A549 (cell line): ENCODE results near the gene POC1B. TPM values are rescaled to one million over a fixed set of nuclear protein-coding genes. Genes with fewer than 3 reads are reported as not detected.
A peak's percentile ranks its signal among the peaks of the same experiment; 100 is the strongest.

ENCODE experiments used
- ATAC-seq, 2 experiments: fragments of 200-7000 bp in 1 of 2; fragments of >200 bp in 1 of 2; cut with Nextera tagmentation in 1 of 2; cut with Tn5 transposase in 1 of 2; 3 replicates each; pipeline versions ENCODE4 v1.8.0 to v1.9.1; 2018 to 2020; ENCODE audit warnings: mild to moderate bottlenecking in 1 of 2, moderate library complexity in 1 of 2
- CTCF ChIA-PET: fragments of 300-600 bp; sonication (Branson Sonifier 250); formaldehyde crosslinking; extraction: SDS; loops from one replicate; lab custom pipeline; 2021; ENCODE audit warnings: antibody characterized with exemption, inconsistent platforms; lab: Yijun Ruan, JAX
- POLR2A ChIA-PET: fragments of 350-600 bp; formaldehyde crosslinking; extraction: SDS; loops from one replicate; lab custom pipeline; 2021; ENCODE audit warnings: antibody characterized with exemption, inconsistent platforms; lab: Yijun Ruan, JAX
- DNase-seq, 2 experiments: peaks; one replicate each; pipeline versions ENCODE4 v3.0.0 to v3.0.0-alpha.2; 2011 to 2016; ENCODE audit warnings: low read depth in 1 of 2, low spot score in 1 of 2
- FAIRE-seq: peaks from 2 replicates; lab custom pipeline; 2011; peaks lifted over from hg19 to GRCh38; lab: Jason Lieb, UNC
- H3K27ac ChIP-seq, 2 experiments: fragments of >200 bp; sonication (Bioruptor Twin); formaldehyde crosslinking; 3 replicates each; pipeline ENCODE4 v1.5.1; 2016 to 2017
- H3K4me1 ChIP-seq: fragments of >200 bp; sonication (Bioruptor Twin); formaldehyde crosslinking; 3 replicates; pipeline ENCODE4 v1.6.1; 2016
- H3K4me2 ChIP-seq: fragments of >200 bp; sonication (Bioruptor Twin); formaldehyde crosslinking; 3 replicates; pipeline ENCODE4 v1.6.1; 2016
- H3K4me3 ChIP-seq: fragments of >200 bp; sonication (Bioruptor Twin); formaldehyde crosslinking; 3 replicates; pipeline ENCODE4 v1.5.1; 2016
- H3K9me3 ChIP-seq: fragments of >200 bp; sonication (Bioruptor Twin); formaldehyde crosslinking; 3 replicates; pipeline ENCODE4 v1.6.1; 2016
- BHLHE40 ChIP-seq: IDR thresholded peaks from 2 replicates; pipeline ENCODE4 v1.6.1; 2012; ENCODE audit warnings: low read depth, low read length, inconsistent platforms
- CBX8 ChIP-seq: fragments of 200-600 bp; sonication (generic); IDR thresholded peaks from 2 replicates; pipeline ENCODE4 v1.6.1; 2016
- CHD4 ChIP-seq: fragments of 200-600 bp; sonication (generic); IDR thresholded peaks from 2 replicates; pipeline ENCODE4 v1.6.1; 2016; ENCODE audit warnings: antibody characterized with exemption, mild to moderate bottlenecking, borderline replicate concordance
- EP300 ChIP-seq, 2 experiments: fragments of >200 bp; sonication (Bioruptor Twin); formaldehyde crosslinking; IDR thresholded peaks; 2 replicates in 1 of 2; 3 replicates in 1 of 2; pipeline ENCODE4 v1.6.1; 2016 to 2017
- HOXA7 ChIP-seq: fragments of 250-450 bp; sonication (Bioruptor Pico); IDR thresholded peaks from 2 replicates; pipeline ENCODE4 v1.5.0; 2020; ENCODE audit warnings: mild to moderate bottlenecking, moderate library complexity
- HOXB5 ChIP-seq: fragments of 250-450 bp; sonication (Bioruptor Pico); IDR thresholded peaks from 2 replicates; pipeline ENCODE4 v1.5.0; 2020; ENCODE audit warnings: mild to moderate bottlenecking, moderate library complexity
- MAFK ChIP-seq: fragments of 450-650 bp; IDR thresholded peaks from 2 replicates; pipeline ENCODE4 v1.6.1; 2014; ENCODE audit not compliant: partially characterized antibody
- MAZ ChIP-seq: fragments of 150-350 bp; IDR thresholded peaks from 2 replicates; pipeline ENCODE4 v1.6.1; 2014; ENCODE audit warnings: antibody characterized with exemption, low read depth, low read length, borderline replicate concordance
- NFE2L2 ChIP-seq: fragments of 150-350 bp; conservative IDR thresholded peaks from 2 replicates; pipeline ENCODE4 v1.6.1; 2014; ENCODE audit warnings: low read length
- NR3C1 ChIP-seq: fragments of >200 bp; sonication (Bioruptor Twin); formaldehyde crosslinking; IDR thresholded peaks from 3 replicates; pipeline ENCODE4 v1.6.1; 2017
- POLR2AphosphoS2 ChIP-seq: conservative IDR thresholded peaks from 2 replicates; pipeline ENCODE4 v1.6.1; 2012; ENCODE audit warnings: low read length, improper control_type of control experiment, inconsistent platforms
- RAD21 ChIP-seq, 2 experiments: fragments of >200 bp in 1 of 2; sonication (Bioruptor Twin) in 1 of 2; formaldehyde crosslinking in 1 of 2; IDR thresholded peaks in 1 of 2; conservative IDR thresholded peaks in 1 of 2; 2 replicates in 1 of 2; 3 replicates in 1 of 2; pipeline ENCODE4 v1.6.1; 2012 to 2018; ENCODE audit warnings: inconsistent platforms in 1 of 2
- RCOR1 ChIP-seq: fragments of 150-350 bp; IDR thresholded peaks from 2 replicates; pipeline ENCODE4 v1.6.1; 2014; ENCODE audit warnings: antibody characterized with exemption, low read length, low read depth
- SMC3 ChIP-seq: fragments of >200 bp; sonication (Bioruptor Twin); formaldehyde crosslinking; IDR thresholded peaks from 3 replicates; pipeline ENCODE4 v1.6.1; 2018; ENCODE audit warnings: inconsistent platforms
- TFCP2L1 ChIP-seq: fragments of 250-450 bp; sonication (Bioruptor Pico); IDR thresholded peaks from 2 replicates; pipeline ENCODE4 v1.5.0; 2021; ENCODE audit warnings: mild to moderate bottlenecking
- ZSCAN20 ChIP-seq: fragments of 250-450 bp; sonication (Bioruptor Pico); IDR thresholded peaks from 2 replicates; pipeline ENCODE4 v1.8.0; 2022; ENCODE audit warnings: mild to moderate bottlenecking, moderate library complexity
- WGBS: methylation state at CpG from one replicate; pipeline ENCODE4 v1.1.6; 2017; ENCODE audit errors: missing lambda C conversion rate; 5-methylcytosine and 5-hydroxymethylcytosine counted together
- polyA plus RNA-seq, 4 experiments: library from polyadenylated mRNA; depleted of rRNA in 3 of 4; stranded (reverse); fragments of >200 nt; fragmentation: RNase III in 1 of 4; extraction: RNeasy Plus Mini Kit Qiagen cat#74134 plus additional on column Dnase treatment in 1 of 4; gene quantifications; 2 replicates in 3 of 4; 3 replicates in 1 of 4; pipeline ENCODE4 v1.2.3, GENCODE V29; 2011 to 2017
- TF ChIP-seq, protein P1 (sequence below): fragments of 150-350 bp; IDR thresholded peaks from 2 replicates; pipeline ENCODE4 v1.6.1; 2014; ENCODE audit warnings: low read depth, mild to moderate bottlenecking, low read length
- TF ChIP-seq, protein P2 (sequence below): IDR thresholded peaks from 2 replicates; pipeline ENCODE4 v1.6.1; 2012; ENCODE audit warnings: low read depth, borderline replicate concordance
- TF ChIP-seq, protein P3 (sequence below): fragments of 450-650 bp; IDR thresholded peaks from 2 replicates; pipeline ENCODE4 v1.6.1; 2014; ENCODE audit warnings: antibody characterized with exemption
- TF ChIP-seq, protein P4 (sequence below): fragments of >200 bp; sonication (Bioruptor Twin); formaldehyde crosslinking; IDR thresholded peaks from 3 replicates; pipeline ENCODE4 v1.5.1; 2016
- TF ChIP-seq, protein P5 (sequence below): fragments of >200 bp; sonication (Bioruptor Twin); formaldehyde crosslinking; IDR thresholded peaks from 3 replicates; pipeline ENCODE4 v1.6.1; 2016
- TF ChIP-seq, protein P6 (sequence below): fragments of >200 bp; sonication (Bioruptor Twin); formaldehyde crosslinking; IDR thresholded peaks from 2 replicates; pipeline ENCODE4 v1.6.1; 2016

The POC1B gene
- polyA plus RNA-seq, 2 of the 4 experiments (the other 2 are of a cell fraction) = 10.8 to 38.6 TPM

DNA sequence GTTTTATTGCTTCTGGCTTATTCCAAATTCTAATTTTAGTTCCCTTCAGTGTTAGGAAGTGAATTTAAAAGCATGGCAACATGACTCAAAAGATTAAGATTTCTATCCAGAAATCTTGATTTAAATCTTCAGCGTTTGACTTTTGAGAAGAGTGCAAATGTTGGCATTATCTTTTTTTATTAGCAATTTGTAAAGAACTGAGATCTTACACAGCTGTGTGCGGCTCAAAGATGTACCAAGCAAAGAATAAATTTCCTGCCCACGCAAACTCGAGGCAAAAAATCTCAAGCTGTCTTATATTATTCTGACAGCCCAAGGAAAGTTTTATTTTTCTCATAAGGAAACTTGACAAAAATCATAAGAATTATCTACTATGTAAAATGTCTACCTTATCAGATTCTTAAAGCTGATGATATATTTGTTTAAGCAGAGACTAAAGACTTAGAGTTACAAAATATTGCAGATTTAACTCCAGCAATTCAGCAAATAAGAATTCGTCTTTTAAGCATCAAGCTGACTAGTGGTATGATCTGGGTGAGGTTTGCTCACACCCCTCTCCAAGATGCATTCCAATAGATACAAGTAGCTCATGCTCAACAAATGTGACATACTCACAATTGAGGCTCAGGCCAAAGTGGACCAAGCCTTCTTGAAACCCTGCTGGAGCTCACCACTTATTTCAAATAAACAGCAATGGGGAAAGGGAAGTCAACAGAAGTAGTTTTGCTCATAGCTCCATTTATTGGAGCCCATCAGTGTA, 47.4 kb upstream of the POC1B start:
- DNase-seq (no peak), FAIRE-seq (peak; percentile 18), ATAC-seq (no peak)
- TF ChIP-seq CBX8 (no peak), MAFK (no peak), NFE2L2 (no peak), RCOR1 (no peak), TFCP2L1 (no peak), EP300 (IDR thresholded peaks at IDR 0.05) (no peak), MAZ (no peak), RAD21 (conservative IDR thresholded peaks at IDR 0.05 in 1 of 2, IDR thresholded peaks at IDR 0.05 in 1 of 2) (no peak), HOXA7 (CRISPR knock-in tag) (no peak), NR3C1 (no peak), SMC3 (no peak), POLR2AphosphoS2 (no peak), ZSCAN20 (no peak), HOXB5 (CRISPR knock-in tag) (no peak)
- TF ChIP-seq, protein P1, sequence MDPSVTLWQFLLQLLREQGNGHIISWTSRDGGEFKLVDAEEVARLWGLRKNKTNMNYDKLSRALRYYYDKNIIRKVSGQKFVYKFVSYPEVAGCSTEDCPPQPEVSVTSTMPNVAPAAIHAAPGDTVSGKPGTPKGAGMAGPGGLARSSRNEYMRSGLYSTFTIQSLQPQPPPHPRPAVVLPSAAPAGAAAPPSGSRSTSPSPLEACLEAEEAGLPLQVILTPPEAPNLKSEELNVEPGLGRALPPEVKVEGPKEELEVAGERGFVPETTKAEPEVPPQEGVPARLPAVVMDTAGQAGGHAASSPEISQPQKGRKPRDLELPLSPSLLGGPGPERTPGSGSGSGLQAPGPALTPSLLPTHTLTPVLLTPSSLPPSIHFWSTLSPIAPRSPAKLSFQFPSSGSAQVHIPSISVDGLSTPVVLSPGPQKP = no peak
- TF ChIP-seq, protein P2, sequence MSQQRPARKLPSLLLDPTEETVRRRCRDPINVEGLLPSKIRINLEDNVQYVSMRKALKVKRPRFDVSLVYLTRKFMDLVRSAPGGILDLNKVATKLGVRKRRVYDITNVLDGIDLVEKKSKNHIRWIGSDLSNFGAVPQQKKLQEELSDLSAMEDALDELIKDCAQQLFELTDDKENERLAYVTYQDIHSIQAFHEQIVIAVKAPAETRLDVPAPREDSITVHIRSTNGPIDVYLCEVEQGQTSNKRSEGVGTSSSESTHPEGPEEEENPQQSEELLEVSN = no peak
- TF ChIP-seq, protein P3, sequence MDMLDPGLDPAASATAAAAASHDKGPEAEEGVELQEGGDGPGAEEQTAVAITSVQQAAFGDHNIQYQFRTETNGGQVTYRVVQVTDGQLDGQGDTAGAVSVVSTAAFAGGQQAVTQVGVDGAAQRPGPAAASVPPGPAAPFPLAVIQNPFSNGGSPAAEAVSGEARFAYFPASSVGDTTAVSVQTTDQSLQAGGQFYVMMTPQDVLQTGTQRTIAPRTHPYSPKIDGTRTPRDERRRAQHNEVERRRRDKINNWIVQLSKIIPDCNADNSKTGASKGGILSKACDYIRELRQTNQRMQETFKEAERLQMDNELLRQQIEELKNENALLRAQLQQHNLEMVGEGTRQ = no peak
- TF ChIP-seq, protein P4, sequence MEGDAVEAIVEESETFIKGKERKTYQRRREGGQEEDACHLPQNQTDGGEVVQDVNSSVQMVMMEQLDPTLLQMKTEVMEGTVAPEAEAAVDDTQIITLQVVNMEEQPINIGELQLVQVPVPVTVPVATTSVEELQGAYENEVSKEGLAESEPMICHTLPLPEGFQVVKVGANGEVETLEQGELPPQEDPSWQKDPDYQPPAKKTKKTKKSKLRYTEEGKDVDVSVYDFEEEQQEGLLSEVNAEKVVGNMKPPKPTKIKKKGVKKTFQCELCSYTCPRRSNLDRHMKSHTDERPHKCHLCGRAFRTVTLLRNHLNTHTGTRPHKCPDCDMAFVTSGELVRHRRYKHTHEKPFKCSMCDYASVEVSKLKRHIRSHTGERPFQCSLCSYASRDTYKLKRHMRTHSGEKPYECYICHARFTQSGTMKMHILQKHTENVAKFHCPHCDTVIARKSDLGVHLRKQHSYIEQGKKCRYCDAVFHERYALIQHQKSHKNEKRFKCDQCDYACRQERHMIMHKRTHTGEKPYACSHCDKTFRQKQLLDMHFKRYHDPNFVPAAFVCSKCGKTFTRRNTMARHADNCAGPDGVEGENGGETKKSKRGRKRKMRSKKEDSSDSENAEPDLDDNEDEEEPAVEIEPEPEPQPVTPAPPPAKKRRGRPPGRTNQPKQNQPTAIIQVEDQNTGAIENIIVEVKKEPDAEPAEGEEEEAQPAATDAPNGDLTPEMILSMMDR = no peak
- TF ChIP-seq, protein P5, sequence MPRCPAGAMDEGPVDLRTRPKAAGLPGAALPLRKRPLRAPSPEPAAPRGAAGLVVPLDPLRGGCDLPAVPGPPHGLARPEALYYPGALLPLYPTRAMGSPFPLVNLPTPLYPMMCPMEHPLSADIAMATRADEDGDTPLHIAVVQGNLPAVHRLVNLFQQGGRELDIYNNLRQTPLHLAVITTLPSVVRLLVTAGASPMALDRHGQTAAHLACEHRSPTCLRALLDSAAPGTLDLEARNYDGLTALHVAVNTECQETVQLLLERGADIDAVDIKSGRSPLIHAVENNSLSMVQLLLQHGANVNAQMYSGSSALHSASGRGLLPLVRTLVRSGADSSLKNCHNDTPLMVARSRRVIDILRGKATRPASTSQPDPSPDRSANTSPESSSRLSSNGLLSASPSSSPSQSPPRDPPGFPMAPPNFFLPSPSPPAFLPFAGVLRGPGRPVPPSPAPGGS = no peak
- Histone ChIP-seq H3K4me1 (peaks cover 26% of the 10 kb centered on the region), H3K4me3 (no peak overlapping the region), H3K27ac (peak overlapping the region in 1 of 2 experiments; percentile 42; a peak in 3 of 6 replicates), H3K9me3 (no peaks in the 10 kb centered on the region), H3K4me2 (no peak overlapping the region)
- 94% methylated on average over 5 of the region's 5 CpGs for WGBS
- CTCF ChIA-PET = no interaction called here
- POLR2A ChIA-PET = no interaction called here

DNA sequence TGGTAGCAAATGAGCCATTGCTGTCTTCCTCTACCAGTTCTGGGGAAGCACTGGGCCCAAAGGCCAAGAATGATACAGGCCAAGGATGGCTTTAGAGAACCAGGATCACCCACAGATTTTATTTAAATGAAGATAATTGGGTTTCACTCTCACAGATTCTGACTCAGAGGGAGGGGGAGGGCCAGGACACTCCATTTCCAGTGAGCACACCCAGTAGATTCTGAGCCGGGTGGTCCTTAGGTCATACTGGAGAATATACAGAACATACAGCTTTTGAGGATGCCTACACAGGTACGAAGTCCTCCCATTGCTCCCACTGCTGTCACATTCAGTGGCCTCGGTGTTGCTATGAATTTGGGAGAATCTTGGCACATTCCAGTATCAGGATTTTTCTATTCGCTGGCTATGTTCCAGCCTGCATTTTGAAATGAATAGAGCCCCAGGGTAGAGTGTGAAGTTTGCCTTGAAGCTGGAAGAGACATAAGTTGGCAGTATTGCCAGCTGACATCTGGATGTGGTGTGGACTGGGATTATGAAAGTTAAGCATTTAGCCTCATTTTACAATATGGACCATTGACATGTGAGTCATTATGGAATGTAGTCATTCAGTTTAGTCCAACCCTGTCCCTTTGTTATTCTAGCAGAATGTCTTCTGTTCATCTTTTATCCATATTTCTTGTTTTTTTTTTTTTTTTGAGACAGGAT, 45.8 kb upstream of the POC1B start:
- no peak for TF ChIP-seq BHLHE40
- TF ChIP-seq CHD4 = no peak
- no peak for TF ChIP-seq CBX8
- TF ChIP-seq, protein P6, sequence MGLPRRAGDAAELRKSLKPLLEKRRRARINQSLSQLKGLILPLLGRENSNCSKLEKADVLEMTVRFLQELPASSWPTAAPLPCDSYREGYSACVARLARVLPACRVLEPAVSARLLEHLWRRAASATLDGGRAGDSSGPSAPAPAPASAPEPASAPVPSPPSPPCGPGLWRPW = no peak
- no peak for FAIRE-seq
- no peaks in the 10 kb centered on the region for H3K9me3 ChIP-seq
- DNase-seq = no peak
- CTCF ChIA-PET = interaction anchor here (1.1 kb wide), 1 partner anchor 257 kb away, joined by 3 read pairs; no protein-coding TSS in a partner anchor
- H3K4me2 ChIP-seq = no peak overlapping the region
- H3K4me1 ChIP-seq = peaks cover 26% of the 10 kb centered on the region
- WGBS = 92% methylated on average over 4 of the region's 4 CpGs
- H3K4me3 ChIP-seq = no peak overlapping the region
- POLR2A ChIA-PET = no interaction called here
- H3K27ac ChIP-seq = no peak overlapping the region
- ATAC-seq = 0 out of 6 replicates have a peak, but pooled peaks of 1 of the 2 experiments have one; percentile 17
